HG03432 (cell line): ENCODE measurements around the gene CXCL6.

Experiments
- ATAC-seq: cut with Tn5 transposase; IDR thresholded peaks from one replicate; pipeline ENCODE4 v1.9.1; 2021; ENCODE audit warnings: mild to moderate bottlenecking, moderate library complexity; ENCODE audit not compliant: unreplicated experiment

The CXCL6 gene

GRCh38 chr4:73836373-73837279 is at the start of gene CXCL6:
TSS of gene CXCL6 (plus strand) at chr4:73836678. CDS start at chr4:73836751, 73 bp downstream.
- no peak for ATAC-seq

- ATAC-seq = no peak
These were observed 48.1 kb upstream of the CXCL6 start for GRCh38 chr4:73788411-73788810.

- no peak for ATAC-seq
These were observed 37.6 kb upstream of the CXCL6 start for GRCh38 chr4:73798842-73799241.

- ATAC-seq = no peak
These were observed 36.3 kb upstream of the CXCL6 start for GRCh38 chr4:73800206-73800605.

- ATAC-seq = no peak
These were observed 34.8 kb upstream of the CXCL6 start for GRCh38 chr4:73801692-73802091.

- no peak for ATAC-seq
These were observed 33.3 kb upstream of the CXCL6 start for GRCh38 chr4:73803213-73803612.

- no peak for ATAC-seq
These were observed 26.3 kb upstream of the CXCL6 start for GRCh38 chr4:73810191-73810590.

GRCh38 chr4:73811841-73812240 is 24.6 kb upstream of the CXCL6 start:
- ATAC-seq = no peak

GRCh38 chr4:73814679-73815078 is 21.8 kb upstream of the CXCL6 start:
- no peak for ATAC-seq

- ATAC-seq = no peak
These were observed 21.3 kb upstream of the CXCL6 start for GRCh38 chr4:73815145-73815544.

GRCh38 chr4:73816814-73817213 is 19.7 kb upstream of the CXCL6 start:
- no peak for ATAC-seq

- ATAC-seq = no peak
These were observed 19.1 kb upstream of the CXCL6 start for GRCh38 chr4:73817341-73817740.

- no peak for ATAC-seq
These were observed 15.2 kb upstream of the CXCL6 start for GRCh38 chr4:73821325-73821724.

- no peak for ATAC-seq
These were observed 14.1 kb upstream of the CXCL6 start for GRCh38 chr4:73822389-73822788.

GRCh38 chr4:73822812-73823504 is 13.5 kb upstream of the CXCL6 start:
- ATAC-seq = no peak

- no peak for ATAC-seq
These were observed 12.7 kb upstream of the CXCL6 start for GRCh38 chr4:73823760-73824159.

- no peak for ATAC-seq
These were observed 7.5 kb upstream of the CXCL6 start for GRCh38 chr4:73828956-73829355.

GRCh38 chr4:73831569-73831968 is 4.9 kb upstream of the CXCL6 start:
- ATAC-seq = no peak

- ATAC-seq = no peak
These were observed 3.7 kb upstream of the CXCL6 start for GRCh38 chr4:73832651-73833237.

GRCh38 chr4:73839071-73839470 is 2.6 kb downstream of the CXCL6 start:
- ATAC-seq = no peak

- no peak for ATAC-seq
These were observed 3.2 kb downstream of the CXCL6 start for GRCh38 chr4:73839715-73840114.
